ENCODE data around the gene FAAP24.
"Not testable (repeated sequence)": the region's sequence is repeated elsewhere in the genome, so short reads cannot be mapped to it uniquely, and the experiment has no call there.

Gene FAAP24

GRCh38 chr19:32971715-32972540 lies at the start of gene FAAP24, which contains the start of gene CEP89:
Gene FAAP24, plus strand, starts transcription at chr19:32972242. Its CDS starts 955 bp downstream, at chr19:32973197.
Gene CEP89, minus strand, starts transcription at chr19:32971958. Its CDS starts 84 bp downstream, at chr19:32971874.
- no peak for TF ChIP-seq CTCF (conservative IDR thresholded peaks at IDR 0.05)

GRCh38 chr19:32924200-32924599 lies 47.8 kb upstream of the FAAP24 start:
- H3K27ac ChIP-seq, result peak overlapping the region; percentile 43
- TF ChIP-seq CTCF (conservative IDR thresholded peaks at IDR 0.05), result no peak

More at GRCh38 chr19:32971715-32972540, at the start of gene FAAP24, which contains the start of gene CEP89:
- H3K27ac ChIP-seq, result peak within 1 kb of the TSS; percentile 63

GRCh38 chr19:32928806-32929205 lies 43.2 kb upstream of the FAAP24 start:
- no peak overlapping the region for H3K27ac ChIP-seq
- TF ChIP-seq CTCF (conservative IDR thresholded peaks at IDR 0.05), result no peak

- no peak for TF ChIP-seq CTCF (conservative IDR thresholded peaks at IDR 0.05)
- H3K27ac ChIP-seq, result no peak overlapping the region
Observed at GRCh38 chr19:32930567-32930966, 41.5 kb upstream of the FAAP24 start.

GRCh38 chr19:32933571-32933970 lies 38.5 kb upstream of the FAAP24 start:
- TF ChIP-seq CTCF (conservative IDR thresholded peaks at IDR 0.05), result no peak
- H3K27ac ChIP-seq, result no peak overlapping the region

GRCh38 chr19:32935629-32936028 lies 36.4 kb upstream of the FAAP24 start:
- no peak overlapping the region for H3K27ac ChIP-seq
- no peak for TF ChIP-seq CTCF (conservative IDR thresholded peaks at IDR 0.05)

GRCh38 chr19:32936065-32936464 lies 36.0 kb upstream of the FAAP24 start:
- no peak for TF ChIP-seq CTCF (conservative IDR thresholded peaks at IDR 0.05)
- H3K27ac ChIP-seq, result no peak overlapping the region

GRCh38 chr19:32941273-32941672 lies 30.8 kb upstream of the FAAP24 start:
- H3K27ac ChIP-seq, result not testable (repeated sequence)
